Renal cortical epithelial cell (primary cell): ENCODE results near the gene CDH16. TPM values are rescaled to one million over a fixed set of nuclear protein-coding genes. Genes with fewer than 3 reads are reported as not detected.
A peak's percentile ranks its signal among the peaks of the same experiment; 100 is the strongest.

Experiments
- DNase-seq: peaks from one replicate; pipeline ENCODE4 v3.0.0-alpha.2; 2011; ENCODE audit warnings: low read depth
- total RNA-seq: library from RNA; depleted of rRNA; stranded (reverse); fragments of >200 nt; gene quantifications from 2 replicates; pipeline ENCODE4 v1.2.3, GENCODE V29; 2014

Gene CDH16
- total RNA-seq, 1 donor from 2014 or later: 414 TPM

DNA sequence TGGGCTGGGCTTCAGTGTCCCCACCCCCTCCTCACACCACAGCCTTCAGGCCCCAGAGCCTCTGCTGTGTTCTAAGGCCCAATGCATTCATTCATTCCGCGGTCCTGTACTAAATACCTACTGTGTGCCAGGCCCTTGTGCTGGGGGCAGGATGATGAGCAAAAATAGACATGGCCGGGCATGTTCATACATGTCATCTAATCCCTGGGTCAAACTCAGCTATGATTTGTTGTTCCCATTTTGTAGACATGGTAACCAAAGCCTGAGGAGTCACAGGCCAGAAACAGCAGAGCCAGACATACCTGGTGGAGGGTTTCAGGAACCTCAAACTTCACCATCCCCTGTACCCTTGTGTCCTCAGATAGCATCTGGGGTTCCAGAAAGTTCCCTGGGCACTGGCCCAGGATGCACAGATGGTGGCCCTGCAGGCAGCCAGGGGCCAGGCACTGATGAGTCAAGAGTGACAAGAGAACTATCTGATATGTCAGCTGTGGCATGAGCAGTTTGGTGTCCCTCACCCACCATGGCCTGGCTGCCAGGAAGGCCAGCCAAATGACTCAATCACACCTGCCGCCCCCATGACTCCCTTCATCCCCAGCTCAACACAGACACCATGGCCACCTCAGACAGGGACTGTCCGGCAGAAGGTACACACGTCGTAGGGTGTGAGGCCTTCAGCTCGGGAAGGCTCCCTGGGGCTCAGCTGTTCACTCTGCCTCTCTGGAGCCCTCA, 9.4 kb upstream of the CDH16 start:
- DNase-seq: peak; percentile 35

DNA sequence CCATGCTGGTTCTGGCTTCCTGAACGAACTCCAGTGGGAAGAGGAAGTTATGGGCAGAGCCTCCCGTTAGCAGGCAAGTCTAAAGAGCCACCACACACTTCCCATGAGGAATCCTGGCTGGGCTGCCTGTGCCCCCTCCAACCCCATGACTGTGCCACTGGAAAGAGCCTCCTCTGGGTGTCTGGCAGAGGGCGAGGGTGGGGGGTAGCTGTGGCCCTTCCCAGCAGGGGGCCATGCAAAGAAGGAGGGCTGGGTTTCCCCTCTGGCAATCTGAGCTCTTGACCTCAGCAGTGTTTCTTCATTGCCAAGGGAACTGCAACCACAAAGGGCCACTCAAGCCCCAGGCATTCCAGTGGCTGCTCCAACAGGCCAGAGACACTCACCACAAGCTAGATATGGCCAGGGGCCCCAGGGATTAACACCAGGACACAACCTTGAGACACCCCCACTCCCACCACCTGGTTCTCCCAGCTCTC, 8.3 kb upstream of the CDH16 start:
- DNase-seq: peak; percentile 98

DNA sequence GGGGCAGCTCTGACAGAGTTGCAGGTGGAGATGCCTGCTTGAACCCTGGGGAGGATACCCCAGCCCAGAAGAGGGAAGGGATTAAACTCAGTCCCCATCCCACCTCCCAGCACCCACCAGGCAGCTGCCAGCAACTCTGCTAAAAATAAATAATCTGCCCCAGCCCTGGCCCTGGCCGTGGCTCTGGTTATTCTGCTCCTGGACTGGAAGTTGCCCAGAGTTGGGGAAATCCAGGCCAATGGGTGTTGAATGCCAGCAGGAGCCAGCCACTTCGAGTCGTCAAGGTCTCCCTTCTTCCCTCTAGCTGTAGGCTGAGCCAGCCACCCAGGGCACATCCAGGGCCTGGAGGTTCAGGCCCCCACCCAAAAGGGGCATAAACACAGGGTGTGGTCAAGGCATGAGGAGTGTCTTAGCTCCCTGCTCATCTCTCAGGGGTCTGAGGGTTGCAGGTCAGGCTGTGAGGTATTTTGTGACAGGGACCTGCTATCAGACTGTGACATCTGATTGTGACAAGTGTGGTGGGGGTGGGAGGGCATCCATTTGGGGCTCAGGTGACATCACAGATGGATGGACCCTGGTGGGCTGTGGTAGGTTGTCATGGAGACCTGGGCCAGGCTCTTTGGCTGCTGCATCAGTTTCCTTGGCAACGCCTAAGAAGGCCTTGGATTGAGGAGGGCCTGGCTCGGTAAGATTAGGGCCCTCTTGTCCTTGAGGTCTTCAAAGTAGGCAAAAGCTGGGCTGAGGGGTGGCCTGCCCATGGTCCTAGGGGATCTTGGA, 7.7 kb upstream of the CDH16 start:
- peak; percentile 47 for DNase-seq

DNA sequence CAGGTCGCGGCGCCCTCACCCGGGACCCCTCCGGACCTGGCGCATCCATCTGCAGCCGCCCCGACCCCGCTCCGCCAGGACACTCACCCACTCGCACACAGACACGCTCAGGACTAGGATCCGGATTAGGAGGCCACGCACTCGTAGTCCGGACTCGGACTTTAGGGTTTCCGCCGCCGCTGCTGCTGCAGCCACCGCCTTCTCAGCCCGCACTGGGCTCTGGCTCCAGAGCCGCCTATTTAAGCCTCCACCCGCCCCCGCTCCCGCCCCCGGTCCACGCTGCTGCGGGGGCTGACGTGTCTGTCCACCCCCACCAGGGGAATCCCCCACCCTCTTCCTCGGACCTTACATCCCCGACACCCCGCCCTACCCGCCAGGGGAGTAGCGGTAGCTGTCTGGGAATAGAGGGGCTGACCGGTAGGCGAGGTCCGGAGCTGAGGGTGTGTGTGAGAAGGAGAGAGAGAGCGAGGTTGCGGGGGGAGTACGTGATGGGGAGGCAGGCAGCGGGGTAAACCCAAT, 6.7 kb upstream of the CDH16 start, which contains the start of gene RRAD:
RRAD (minus strand) TSS at position 214 of the 519 bp plus-strand sequence. CDS start 356 bp downstream, outside the sequence.
- DNase-seq: peak; percentile 74

DNA sequence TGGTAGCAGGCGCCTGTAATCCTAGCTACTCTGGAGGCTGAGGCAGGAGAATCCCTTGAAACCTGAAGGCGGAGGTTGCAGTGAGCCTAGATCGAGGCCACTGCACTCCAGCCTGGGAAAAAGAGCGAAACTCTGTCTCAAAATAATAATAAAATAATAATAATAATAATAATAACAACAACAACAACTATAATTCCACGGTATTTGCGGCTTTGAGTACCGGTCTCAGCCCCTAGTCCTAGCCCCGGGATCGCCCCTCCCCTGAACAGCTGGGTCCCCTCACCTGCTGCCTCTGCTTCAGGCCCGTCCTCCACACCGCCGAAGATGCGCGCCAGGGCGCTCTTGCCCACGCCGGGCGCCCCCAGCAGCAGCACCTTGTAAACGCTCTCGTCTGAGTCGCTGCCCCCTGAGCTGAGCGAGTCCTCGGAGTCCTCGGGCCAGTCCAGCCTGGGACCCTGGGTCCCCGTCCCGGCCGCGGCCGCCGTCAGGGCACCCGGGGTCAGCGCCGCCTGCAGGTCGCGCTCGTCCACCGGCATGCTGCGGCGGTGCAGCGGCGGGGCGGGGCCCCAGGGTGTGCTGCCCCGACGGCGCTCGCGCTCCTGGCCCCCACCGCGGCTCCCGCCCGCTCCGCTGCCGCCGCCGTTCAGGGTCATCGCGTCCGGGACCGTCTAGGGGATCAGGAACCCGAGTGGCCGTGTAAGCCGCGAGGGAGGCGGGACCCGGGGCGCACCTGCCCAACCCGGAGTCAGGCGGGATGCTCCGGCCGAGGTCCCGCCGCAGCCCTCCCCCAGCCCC, 6.0 kb upstream of the CDH16 start:
- no peak for DNase-seq

DNA sequence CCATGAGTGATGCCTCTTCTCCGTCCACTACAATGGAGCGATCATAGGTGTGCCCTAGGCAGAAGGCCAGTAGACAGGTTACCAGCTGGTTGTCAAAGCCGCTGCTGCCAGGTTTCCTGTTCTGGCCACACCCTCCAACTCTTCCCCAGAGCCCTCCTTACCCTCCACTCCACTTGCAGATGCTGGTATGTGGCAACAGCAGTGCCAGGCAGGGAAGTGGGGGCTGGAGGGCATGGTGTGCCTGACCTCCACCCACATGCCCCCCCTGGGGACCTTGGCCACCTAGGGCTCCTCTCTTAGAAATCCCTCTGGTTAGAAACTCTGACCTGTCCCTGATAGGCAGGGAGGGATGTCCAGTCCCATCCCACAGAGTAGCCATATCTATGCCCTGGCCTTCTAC, 5.2 kb upstream of the CDH16 start:
- DNase-seq: no peak

DNA sequence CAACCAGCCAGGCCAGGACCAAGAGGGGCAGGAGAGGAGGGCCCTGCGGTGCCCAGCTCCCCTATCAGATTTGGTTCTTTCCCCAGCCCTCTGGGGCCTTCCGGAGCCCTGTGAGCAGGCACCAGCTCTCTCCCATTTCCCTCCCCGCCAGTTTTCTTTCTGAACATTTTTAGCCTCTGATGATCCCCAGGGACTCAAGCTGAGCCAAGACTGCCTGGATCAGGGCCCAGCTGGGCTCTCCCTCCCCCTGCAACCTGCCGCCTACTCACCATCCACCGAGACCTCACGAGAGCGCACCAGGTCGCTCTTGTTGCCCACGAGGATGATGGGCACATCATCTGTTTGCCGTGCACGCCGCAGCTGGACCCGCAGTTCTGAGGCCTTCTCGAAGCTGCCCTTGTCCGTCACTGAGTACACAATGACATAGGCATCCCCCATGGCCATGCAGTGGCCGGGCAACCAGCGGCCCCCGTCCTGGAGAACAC, 4.6 kb upstream of the CDH16 start:
- DNase-seq: no peak

DNA sequence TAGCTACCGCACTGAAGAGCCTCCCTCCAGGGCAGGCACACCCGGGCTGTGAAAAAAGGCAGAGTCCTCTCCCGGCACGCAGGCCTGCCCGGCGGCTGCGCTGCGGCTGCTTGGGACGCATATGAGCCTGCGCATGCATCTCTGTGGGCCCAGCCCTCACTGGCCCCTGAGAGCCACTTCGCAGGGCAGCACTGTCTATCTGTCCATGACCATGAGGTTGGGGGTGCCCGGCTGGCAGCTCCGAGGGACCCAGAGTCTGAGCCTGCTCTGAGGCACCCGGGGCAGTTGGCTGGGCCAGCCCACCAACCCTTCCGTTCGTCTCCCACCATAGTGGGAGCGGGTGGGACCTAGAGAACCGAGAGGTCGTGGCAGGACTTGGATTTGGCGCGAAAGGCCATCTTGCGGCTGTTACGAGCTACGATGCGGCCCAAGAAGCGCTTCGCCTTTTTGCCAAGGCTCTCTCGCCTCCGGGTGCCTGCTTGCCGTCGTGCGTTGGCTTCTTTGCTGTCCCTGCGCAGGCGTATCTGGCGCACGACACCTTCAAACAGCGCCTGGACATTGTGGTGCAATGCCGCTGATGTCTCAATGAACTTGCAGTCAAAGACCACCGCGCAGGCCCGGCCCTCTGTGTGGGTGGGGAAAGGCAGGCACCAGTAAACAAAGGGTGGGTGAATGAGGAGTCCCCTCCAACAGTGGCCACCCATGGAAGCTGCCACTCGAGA, 3.2 kb upstream of the CDH16 start:
- DNase-seq: no peak

DNA sequence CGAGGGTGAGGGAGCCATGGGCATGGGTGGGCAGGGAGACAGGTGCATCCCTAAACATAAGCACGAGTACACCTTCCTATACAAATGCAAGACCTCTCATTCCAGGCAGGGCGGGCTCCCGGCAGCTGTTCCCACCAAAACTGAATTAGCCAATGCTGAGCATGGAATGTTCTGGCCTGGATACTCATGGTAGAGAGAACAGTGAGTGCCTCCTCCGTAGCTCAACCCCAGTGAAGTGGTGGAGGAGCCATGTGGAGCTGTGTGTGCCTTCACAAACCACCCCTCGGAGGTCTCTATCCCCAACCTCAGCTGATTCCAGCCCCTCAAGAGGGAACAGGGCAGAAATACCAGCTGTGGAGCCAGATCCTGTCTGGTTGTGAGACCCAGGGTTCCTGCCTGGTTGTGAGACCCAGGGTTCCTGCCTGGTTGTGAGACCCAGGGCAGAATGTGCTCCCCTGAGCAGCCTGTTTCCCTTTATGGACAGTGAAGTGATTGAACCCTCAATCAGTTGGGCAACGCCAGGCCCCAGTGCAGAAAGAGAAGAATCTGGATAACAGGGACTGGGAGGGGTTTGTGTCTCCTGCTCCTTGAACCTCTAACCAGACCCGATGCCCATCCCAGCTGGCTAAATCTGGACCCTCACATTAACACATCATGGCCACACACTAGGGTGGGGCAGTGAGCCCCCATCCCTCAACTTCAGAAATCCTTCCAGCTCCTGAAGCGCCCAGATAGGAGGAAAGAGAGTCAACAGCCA, 2.4 kb upstream of the CDH16 start:
- DNase-seq: peak; percentile 38

DNA sequence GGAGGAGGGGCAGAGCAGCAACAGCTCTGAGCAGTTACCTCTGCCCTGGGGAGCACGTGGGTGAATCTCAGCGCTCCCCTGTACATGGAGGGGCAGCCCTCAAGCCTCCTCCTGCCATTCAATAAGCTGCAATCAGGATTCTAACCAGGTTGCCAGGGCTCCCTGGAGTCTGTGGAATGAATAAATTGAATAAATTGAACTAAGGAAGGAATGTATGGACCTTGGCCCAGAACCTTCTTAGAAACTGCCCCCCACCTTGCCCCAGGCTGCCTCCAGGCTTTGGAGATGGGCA, 1.6 kb upstream of the CDH16 start:
- no peak for DNase-seq

DNA sequence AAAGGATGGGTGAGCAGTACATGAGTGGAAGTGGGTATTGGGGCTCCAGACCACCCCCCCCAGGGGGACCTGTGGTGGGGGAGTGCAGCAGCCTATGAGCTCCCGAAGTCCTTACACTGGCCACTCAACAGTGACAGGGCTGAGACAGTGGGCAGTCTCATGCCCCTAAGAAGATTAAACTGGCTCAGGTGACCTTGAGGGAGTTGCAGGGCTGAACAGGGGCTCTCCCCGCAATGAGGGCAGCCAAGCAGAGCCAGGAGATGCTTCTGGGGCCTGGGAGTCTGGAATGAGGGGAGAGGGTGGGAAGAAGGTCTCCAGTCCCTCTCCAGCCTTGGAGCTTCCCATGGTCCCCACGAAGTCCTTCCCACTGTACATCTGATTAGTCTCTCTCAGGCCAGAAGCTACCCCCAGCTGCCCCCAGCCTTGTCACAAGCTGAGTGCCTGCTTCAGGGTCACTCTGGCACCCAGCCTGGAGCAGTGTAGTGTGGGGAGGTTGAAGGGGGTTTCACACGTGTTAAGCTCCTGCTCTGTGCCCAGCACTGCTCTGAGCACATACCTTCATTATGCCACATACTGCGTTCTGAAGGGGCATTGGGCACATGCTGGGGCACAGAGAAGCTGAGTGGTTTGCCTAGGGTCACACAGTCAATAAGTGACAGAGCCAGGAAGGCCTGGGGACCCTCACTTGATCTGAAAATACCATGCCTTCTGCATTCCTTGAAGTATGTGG, 1.0 kb upstream of the CDH16 start:
- DNase-seq: peak; percentile 47

DNA sequence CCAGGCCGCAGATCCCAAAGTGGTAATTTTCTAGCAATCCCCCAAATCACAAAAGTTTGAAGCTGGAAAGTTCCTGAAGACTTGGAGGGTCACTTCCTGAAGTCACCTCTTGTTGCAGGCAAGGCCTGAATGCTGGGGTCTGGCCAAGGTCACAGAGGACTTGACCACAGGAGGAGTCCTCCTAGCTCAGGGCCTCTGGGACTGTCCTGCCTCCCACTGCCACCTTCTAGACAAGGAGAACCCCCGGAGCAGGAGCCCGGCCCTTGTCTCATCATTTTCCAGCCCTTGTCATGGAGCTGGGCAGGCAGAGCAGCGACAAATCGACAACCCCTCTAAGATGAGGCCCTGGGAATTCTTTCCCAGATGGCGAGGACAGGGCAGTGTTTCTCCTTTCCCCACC, 330 bp downstream of the CDH16 start:
- no peak for DNase-seq

DNA sequence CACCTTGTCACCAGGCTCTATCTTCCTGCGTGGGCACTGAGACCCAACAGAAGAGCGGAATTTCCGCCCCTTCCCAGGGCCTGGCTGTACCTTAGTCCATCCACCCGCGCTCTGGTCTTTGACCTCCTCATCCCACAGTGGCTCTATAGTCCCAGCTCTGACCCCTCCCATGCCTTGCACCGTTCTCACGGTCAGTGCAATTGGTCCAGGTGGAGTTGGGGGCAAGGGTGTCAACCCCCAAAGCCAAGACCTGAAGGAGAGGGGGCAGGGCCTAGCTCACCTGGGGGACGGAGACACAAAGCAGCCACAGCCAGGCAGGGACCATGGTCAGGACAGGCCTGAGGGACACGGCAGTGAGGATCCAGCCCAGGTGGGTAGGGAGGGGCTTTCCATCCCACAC, 944 bp downstream of the CDH16 start:
- DNase-seq: no peak

DNA sequence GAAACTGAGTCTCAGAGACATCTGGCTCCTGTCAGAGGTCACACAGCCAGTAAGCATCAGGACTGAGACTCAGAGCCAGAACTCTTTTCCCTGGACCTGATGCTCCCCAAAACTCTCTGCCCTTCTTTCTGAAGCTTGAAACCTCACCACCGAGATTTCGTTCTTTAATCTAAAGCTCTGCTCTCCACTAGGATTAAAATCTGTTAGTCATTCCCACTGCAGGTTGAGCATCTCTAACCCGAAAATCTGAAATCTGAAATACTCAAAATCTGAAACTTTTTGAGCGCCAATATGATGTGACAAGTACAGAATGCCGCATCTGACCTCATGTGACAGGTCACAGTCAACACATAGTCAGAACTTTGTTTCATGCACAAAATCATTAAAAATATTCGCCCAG, 2.2 kb downstream of the CDH16 start:
- DNase-seq: no peak

DNA sequence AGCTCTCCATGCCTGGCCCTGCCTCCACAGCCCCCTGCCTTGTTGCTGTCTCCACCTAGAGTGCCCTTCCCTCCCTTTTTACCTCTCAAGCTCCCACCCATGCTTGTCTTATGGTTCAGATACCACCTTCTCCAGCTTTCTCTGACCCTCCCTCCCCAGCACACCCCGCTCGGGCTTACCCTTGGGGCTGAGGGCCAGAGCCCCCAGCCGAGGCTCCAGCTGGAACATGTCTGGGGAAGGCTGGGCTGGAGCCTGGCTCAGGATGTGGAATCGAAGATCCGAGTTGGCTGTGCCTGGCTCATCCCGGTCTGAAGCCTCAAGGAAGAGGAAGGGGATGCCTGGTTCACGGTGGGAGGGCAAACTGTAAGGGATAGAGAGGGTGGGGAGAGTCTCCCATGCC, 3.6 kb downstream of the CDH16 start:
- no peak for DNase-seq

DNA sequence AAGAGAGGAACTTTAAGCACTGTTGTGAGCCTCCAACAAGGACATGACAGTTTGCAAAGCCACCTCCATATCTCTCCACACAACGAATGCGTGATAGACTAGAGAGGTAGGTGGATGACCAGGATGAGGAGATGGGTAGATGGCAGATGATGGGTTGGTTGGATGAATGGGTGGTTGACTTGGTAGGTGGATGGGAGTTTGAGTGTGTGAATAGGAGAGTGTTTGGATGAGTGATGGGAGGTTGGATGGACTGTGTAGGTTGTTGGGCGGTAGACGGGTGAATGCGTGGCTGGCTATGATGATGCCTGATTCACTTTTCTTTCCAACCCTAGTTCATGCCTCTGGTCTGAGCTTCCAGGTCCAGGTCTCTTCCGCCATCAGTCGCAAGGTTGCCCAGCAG, 4.1 kb downstream of the CDH16 start:
- DNase-seq: no peak

DNA sequence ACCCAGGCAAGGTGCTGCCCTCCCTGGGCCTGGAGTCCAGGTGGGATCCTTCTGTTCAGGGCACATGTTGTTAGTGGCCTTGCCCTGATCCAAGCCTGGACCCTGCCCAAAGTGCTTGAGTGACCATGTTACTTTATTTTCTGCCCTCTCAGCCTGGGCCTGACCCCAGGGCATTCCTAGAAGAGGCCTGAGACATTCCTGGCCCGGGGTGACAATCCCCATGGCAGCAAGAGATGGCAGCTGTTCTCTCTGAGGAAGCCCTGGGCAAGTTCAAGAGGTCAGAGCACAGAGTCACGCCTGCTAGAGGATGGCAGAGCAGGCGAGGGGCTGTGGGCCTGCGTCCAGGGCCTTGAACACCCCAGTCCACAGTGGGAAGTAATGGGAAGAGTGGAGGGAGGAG, 5.0 kb downstream of the CDH16 start:
- DNase-seq: no peak

DNA sequence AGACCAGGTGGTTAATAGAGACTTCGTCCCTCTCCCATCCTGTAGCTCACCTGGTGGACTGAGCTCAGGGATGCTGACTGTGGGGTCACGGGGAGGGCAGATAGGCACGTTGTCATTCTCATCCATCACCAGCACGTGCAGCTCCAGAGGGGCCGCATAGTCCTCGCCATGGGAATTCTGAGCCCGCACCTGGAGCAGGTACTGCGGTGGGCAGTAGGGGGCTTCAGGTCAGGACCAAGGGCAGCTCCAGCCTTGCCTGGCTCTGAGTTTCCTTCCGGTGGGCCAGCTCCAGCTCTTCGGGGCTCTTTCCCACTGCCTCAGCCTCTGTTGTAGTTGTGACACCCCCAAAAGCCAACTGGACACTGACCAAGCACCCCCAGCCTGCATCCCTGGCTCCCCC, 5.6 kb downstream of the CDH16 start:
- DNase-seq: no peak

DNA sequence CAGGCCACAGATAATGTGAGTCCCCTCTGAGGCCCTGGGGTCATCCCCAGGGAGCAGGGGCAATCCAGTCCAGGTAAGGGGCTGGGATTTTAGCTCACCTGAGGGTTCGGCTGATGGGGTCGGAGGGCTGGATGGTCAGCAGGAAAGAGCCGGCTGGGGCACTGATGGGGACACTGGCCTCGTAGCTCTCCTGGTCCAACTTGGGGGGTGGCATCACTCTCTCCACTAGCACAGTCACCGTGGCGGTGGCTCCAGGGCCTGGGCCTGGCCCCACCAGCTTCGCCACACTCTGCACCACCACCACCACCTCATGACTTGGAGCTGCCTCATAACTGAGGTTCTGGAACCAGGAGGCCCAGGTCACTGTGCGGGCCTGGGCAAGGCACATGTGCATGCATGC, 6.9 kb downstream of the CDH16 start:
- no peak for DNase-seq

DNA sequence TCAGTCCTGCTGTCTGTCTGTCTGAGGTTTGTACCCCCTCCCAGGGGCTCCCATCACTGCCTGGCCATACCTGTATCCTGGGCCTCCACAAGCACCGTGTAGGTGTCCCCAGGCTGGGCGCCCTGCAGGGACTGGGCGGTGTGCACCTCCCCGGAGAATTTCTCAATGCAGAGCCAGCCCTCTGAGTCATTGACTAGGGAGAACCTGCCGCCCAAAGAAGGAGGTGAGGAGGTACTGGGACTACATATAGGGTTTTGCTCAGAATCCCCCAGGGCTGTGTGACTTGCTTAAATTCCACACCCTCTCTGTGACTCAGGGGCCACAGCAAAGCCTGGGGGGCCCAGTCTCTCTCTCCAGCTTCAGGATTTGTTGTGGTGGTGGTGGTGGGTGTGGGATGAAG, 7.6 kb downstream of the CDH16 start:
- no peak for DNase-seq
